Gastrocnemius medialis (tissue), 4 donors: ENCODE measurements around the gene TRIM25. TPM values are rescaled to one million over a fixed set of nuclear protein-coding genes. Genes with fewer than 3 reads are reported as not detected.

Source experiments
- ATAC-seq, 2 donors: fragments of 150-250 bp; one replicate each; pipeline ENCODE4 v1.9.1; 2016
- DNase-seq, 2 donors: peaks; one replicate each; pipeline ENCODE4 v3.0.0-alpha.2; 2019
- H3K27ac ChIP-seq, 4 donors: fragments of 200-600 bp; sonication (generic); 1 replicate in 1 of 4; 2 replicates in 3 of 4; pipeline ENCODE4 v1.5.1; 2016 to 2018; ENCODE audit warnings: mild to moderate bottlenecking in 2 of 4, moderate library complexity in 1 of 4
- H3K27me3 ChIP-seq, 3 donors: fragments of 200-600 bp; sonication (generic) in 2 of 3; 1 replicate in 1 of 3; 2 replicates in 2 of 3; pipeline versions ENCODE4 v1.5.1 to v1.6.0; 2016 to 2019; ENCODE audit warnings: mild to moderate bottlenecking in 1 of 3, moderate library complexity in 1 of 3
- H3K36me3 ChIP-seq, 2 donors: fragments of 200-600 bp; sonication (generic) in 1 of 2; one replicate each; pipeline ENCODE4 v1.5.1; 2017 to 2018
- H3K4me1 ChIP-seq, 2 donors: fragments of 200-600 bp; sonication (generic) in 1 of 2; one replicate each; pipeline ENCODE4 v1.5.1; 2016 to 2017; ENCODE audit warnings: mild to moderate bottlenecking in 2 of 2
- H3K4me3 ChIP-seq, 4 donors: fragments of 200-600 bp; sonication (generic) in 3 of 4; 1 replicate in 1 of 4; 2 replicates in 3 of 4; pipeline ENCODE4 v1.5.1; 2016 to 2019; ENCODE audit warnings: mild to moderate bottlenecking in 2 of 4
- H3K9me3 ChIP-seq, 3 donors: fragments of 200-600 bp; sonication (generic) in 2 of 3; 1 replicate in 1 of 3; 2 replicates in 2 of 3; pipeline ENCODE4 v1.5.1; 2016 to 2019
- CTCF ChIP-seq, 5 experiments: fragments of 450-650 bp in 3 of 5; fragments of 200-600 bp in 2 of 5; sonication (generic) in 2 of 5; IDR thresholded peaks in 4 of 5; conservative IDR thresholded peaks in 1 of 5; 1 replicate in 4 of 5; 2 replicates in 1 of 5; pipeline ENCODE4 v1.5.1; 2016 to 2019; ENCODE audit warnings: antibody characterized with exemption in 5 of 5, mild to moderate bottlenecking in 3 of 5, moderate library complexity in 3 of 5
- POLR2A ChIP-seq, 2 donors: fragments of 450-650 bp; IDR thresholded peaks; one replicate each; pipeline ENCODE4 v1.6.1; 2017; ENCODE audit warnings: antibody characterized with exemption in 2 of 2, mild to moderate bottlenecking in 2 of 2, moderate library complexity in 2 of 2
- in situ Hi-C, 4 donors: fragments of 200-750 bp; cut with MboI; loops; one replicate each; pipeline versions ENCODE4 v1.15.0 to v1.8.0; 2017; ENCODE audit warnings: low sequenced_read_pairs in 4 of 4
- intact Hi-C: fragments of 100-400 bp; cut with DNase I; formaldehyde crosslinking; loops from one replicate; pipeline ENCODE4 v1.15.1; 2023; ENCODE audit warnings: low total_unique reads
- total RNA-seq, 4 donors: library from RNA; depleted of rRNA; stranded (reverse); fragments of >200 nt; gene quantifications; one replicate each; pipeline versions ENCODE4 v1.1.0 to v1.2.3, GENCODE V29; 2016

TRIM25 gene
- total RNA-seq, 4 donors from 2014 or later: 8.5 to 18.2 (median 15.1) TPM

DNA sequence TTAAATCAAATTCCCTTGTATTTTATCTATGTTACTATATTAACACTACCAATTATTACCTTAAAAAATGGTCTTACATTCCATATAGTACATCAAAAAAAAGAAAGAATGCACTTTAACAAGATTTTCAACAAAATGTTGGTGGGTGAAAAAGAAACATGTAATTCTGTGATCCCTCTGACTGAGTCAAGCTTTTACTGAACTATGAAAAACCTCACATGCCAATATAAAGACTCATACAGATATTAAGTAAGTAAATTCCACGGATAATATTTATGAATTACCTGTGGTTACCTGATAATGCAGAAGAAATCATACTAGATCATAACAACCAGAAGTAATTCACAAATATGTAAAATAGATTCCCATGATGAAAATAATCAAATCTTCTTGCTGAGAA is 34.6 kb upstream of the TRIM25 start:
- Histone ChIP-seq H3K9me3 (no peaks in the 10 kb centered on the region), H3K27ac (no peak overlapping the region), H3K36me3 (peaks cover 0 to 59% of the 10 kb centered on the region in 2 donors), H3K4me3 (no peak overlapping the region), H3K27me3 (no peaks in the 10 kb centered on the region), H3K4me1 (no peaks in the 10 kb centered on the region)
- DNase-seq: no peak
- TF ChIP-seq CTCF (IDR thresholded peaks at IDR 0.05 in 4 of 5, conservative IDR thresholded peaks at IDR 0.05 in 1 of 5) (no peak), POLR2A (IDR thresholded peaks at IDR 0.05) (no peak)
- intact Hi-C loops: no loop called here
- in situ Hi-C loops: no loop called here
- no peak for ATAC-seq

- in situ Hi-C loops (no loop called here), intact Hi-C loops (no loop called here)
- peaks cover 0 to 65% of the 10 kb centered on the region in 2 donors for H3K36me3 ChIP-seq
- no peak overlapping the region for H3K27ac ChIP-seq
- no peaks in the 10 kb centered on the region for H3K4me1 ChIP-seq
- H3K27me3 ChIP-seq: no peaks in the 10 kb centered on the region
- H3K4me3 ChIP-seq: no peak overlapping the region
- no peak for TF ChIP-seq POLR2A (IDR thresholded peaks at IDR 0.05)
- TF ChIP-seq CTCF (IDR thresholded peaks at IDR 0.05 in 4 of 5, conservative IDR thresholded peaks at IDR 0.05 in 1 of 5): no peak
- DNase-seq: no peak
- no peak for ATAC-seq
- H3K9me3 ChIP-seq: no peaks in the 10 kb centered on the region
Measured at GRCh38 chr17:56947741-56948140, 33.9 kb upstream of the TRIM25 start.

DNA sequence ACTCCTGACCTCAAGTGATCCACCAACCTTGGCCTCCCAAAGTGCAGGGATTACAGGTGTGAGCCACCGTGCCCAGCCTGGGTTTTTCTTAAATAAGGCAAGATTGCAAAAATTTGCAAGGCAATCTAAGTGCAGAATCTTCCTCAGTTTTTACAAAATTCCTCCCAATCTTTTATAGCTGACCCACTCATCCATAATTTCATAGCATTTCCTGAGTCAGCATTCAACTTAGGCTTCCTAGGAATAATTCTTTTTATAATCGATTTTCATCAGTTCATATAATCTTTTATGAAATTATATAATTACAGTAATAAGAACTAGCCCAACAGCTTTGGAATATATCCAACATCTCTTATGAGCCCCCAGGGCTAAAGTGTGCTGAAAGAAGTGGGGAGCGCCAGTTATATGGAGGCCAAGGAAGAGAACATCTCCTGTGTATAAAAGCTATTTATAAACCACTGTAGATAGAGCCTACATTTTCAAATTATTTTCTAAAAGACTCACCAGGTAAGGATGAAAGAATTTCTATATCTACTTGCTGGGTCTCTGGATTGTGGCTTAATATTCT is 32.2 kb upstream of the TRIM25 start:
- Histone ChIP-seq H3K27ac (no peak overlapping the region), H3K36me3 (peaks cover 0 to 81% of the 10 kb centered on the region in 2 donors), H3K27me3 (no peaks in the 10 kb centered on the region), H3K4me1 (no peaks in the 10 kb centered on the region), H3K9me3 (no peaks in the 10 kb centered on the region), H3K4me3 (no peak overlapping the region)
- in situ Hi-C loops (no loop called here), intact Hi-C loops (no loop called here)
- ATAC-seq (no peak), DNase-seq (no peak)
- TF ChIP-seq POLR2A (IDR thresholded peaks at IDR 0.05): no peak
- TF ChIP-seq CTCF (IDR thresholded peaks at IDR 0.05 in 4 of 5, conservative IDR thresholded peaks at IDR 0.05 in 1 of 5): no peak

GRCh38 chr17:56943505-56944125 is 29.8 kb upstream of the TRIM25 start:
- intact Hi-C loops (no loop called here), in situ Hi-C loops (no loop called here)
- Histone ChIP-seq H3K27me3 (no peaks in the 10 kb centered on the region), H3K4me3 (no peak overlapping the region), H3K9me3 (no peaks in the 10 kb centered on the region), H3K4me1 (no peaks in the 10 kb centered on the region), H3K36me3 (peaks cover 0 to 87% of the 10 kb centered on the region in 2 donors), H3K27ac (no peak overlapping the region)
- TF ChIP-seq POLR2A (IDR thresholded peaks at IDR 0.05) (no peak), CTCF (IDR thresholded peaks at IDR 0.05 in 4 of 5, conservative IDR thresholded peaks at IDR 0.05 in 1 of 5) (no peak)
- ATAC-seq (no peak), DNase-seq (no peak)
